Endodermal cell (in vitro differentiated cells): ENCODE data around the gene MRC2. TPM values are rescaled to one million over a fixed set of nuclear protein-coding genes. Genes with fewer than 3 reads are reported as not detected.

ENCODE experiments used
- DNase-seq: peaks from one replicate; pipeline ENCODE4 v3.0.0-alpha.2; 2017
- H3K27ac ChIP-seq: 2 replicates; pipeline ENCODE4 v1.5.1; 2013; ENCODE audit warnings: mild to moderate bottlenecking, low read depth, low read length, moderate library complexity
- H3K27me3 ChIP-seq: 2 replicates; pipeline ENCODE4 v1.6.1; 2013; ENCODE audit warnings: mild to moderate bottlenecking, low read length, moderate library complexity; ENCODE audit not compliant: insufficient read depth, control insufficient read depth, poor library complexity, severe bottlenecking
- H3K36me3 ChIP-seq: 2 replicates; pipeline ENCODE4 v1.7.0; 2013; ENCODE audit warnings: mild to moderate bottlenecking, low read length, moderate library complexity; ENCODE audit not compliant: control insufficient read depth, insufficient read depth
- H3K4me1 ChIP-seq: one replicate; pipeline ENCODE4 v1.7.0; 2013; ENCODE audit warnings: low read length; ENCODE audit not compliant: control insufficient read depth, insufficient read depth
- H3K4me3 ChIP-seq: 2 replicates; pipeline ENCODE4 v1.5.1; 2013; ENCODE audit warnings: mild to moderate bottlenecking, low read length, moderate library complexity
- H3K9ac ChIP-seq: 2 replicates; pipeline ENCODE4 v1.6.1; 2013; ENCODE audit warnings: mild to moderate bottlenecking, low read length, moderate library complexity; ENCODE audit not compliant: poor library complexity, severe bottlenecking; ENCODE audit errors: extremely low read depth
- H3K9me3 ChIP-seq: 2 replicates; pipeline ENCODE4 v1.6.1; 2013; ENCODE audit warnings: mild to moderate bottlenecking, low read length, moderate library complexity; ENCODE audit not compliant: control insufficient read depth
- H3K27ac Mint-ChIP-seq: 2 replicates; pipeline ENCODE4 v1.8.0; 2020; ENCODE audit warnings: mixed read lengths
- H3K27me3 Mint-ChIP-seq: 2 replicates; pipeline ENCODE4 v1.8.0; 2021; ENCODE audit warnings: mild to moderate bottlenecking, mixed read lengths; ENCODE audit not compliant: insufficient read depth
- H3K36me3 Mint-ChIP-seq: 2 replicates; pipeline ENCODE4 v1.8.0; 2020; ENCODE audit warnings: low read depth, mixed read lengths
- H3K4me1 Mint-ChIP-seq: 2 replicates; pipeline ENCODE4 v1.8.0; 2020; ENCODE audit warnings: mixed read lengths
- H3K4me3 Mint-ChIP-seq: 2 replicates; pipeline ENCODE4 v1.8.0; 2020; ENCODE audit warnings: mild to moderate bottlenecking, moderate library complexity, mixed read lengths
- H3K9me3 Mint-ChIP-seq: 2 replicates; pipeline ENCODE4 v1.8.0; 2020; ENCODE audit warnings: mild to moderate bottlenecking, mixed read lengths
- WGBS, 2 experiments: methylation state at CpG; one replicate each; pipeline versions ENCODE4 v1.1.5 to v1.1.7; 2013; ENCODE audit warnings: missing lambda C conversion rate in 2 of 2, mixed read lengths in 1 of 2; ENCODE audit not compliant: insufficient coverage in 1 of 2, insufficient read length in 1 of 2; 5-methylcytosine and 5-hydroxymethylcytosine counted together
- total RNA-seq, 2 donors: library from RNA; stranded (reverse); fragmentation: NEBNext Ultra II Directional in 1 of 2; extraction: Animal tissue kit (Norgen Biotek cat#: 25700) in 1 of 2; gene quantifications; 2 replicates in 1 of 2; 3 replicates in 1 of 2; pipeline ENCODE4 v1.2.1, GENCODE V29; 2021
- TF ChIP-seq, protein P1 (sequence below): fragments of 200-600 bp; sonication (generic); conservative IDR thresholded peaks from 2 replicates; pipeline ENCODE4 v1.5.0; 2021; ENCODE audit warnings: antibody characterized with exemption, mild to moderate bottlenecking

MRC2 gene
- total RNA-seq, 2 donors from 2014 or later = 103 to 165 TPM

DNA sequence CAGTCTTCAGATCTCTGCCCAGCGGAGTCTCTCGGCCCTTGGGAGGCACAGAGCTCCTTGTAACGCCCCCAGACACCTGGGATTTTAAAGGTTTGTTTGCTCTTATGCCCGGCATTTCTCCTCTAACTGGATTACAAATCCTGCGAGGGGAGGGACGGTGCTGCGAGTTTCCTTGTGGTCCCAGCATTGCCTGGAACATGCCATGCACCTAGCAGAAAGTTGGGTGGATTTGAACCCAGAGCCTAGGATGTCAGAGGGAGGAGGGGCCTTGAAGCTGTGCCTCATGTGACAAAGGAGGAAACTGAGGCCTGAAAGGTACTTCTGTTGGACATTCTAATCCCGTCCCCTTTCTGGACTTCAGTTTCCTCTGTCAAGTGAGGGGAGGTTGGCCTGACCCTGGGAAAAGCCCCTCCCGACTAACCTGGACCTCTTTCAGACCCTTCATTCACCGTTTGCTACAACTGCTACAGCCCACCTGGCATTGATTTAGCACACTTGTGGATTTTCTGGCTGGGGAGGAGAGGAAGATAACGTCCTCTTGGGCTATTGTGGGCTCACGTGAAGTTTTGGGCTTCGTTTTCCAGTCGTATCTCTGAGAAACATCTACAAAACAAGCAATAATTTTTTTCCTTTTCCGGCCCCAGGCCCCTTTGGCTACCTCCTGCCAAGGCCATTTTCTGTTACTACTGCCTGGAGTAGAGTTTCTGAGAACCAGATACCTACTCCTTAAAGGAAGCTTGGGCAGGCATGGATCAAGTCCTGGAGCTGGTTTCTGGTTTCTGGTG, 30.9 kb downstream of the MRC2 start:
- no peak for DNase-seq
- no peak overlapping the region for H3K27ac Mint-ChIP-seq
- WGBS, 2 experiments = 91 to 99% methylated on average over 10 to 15 of the region's 15 CpGs
- peaks cover 20% of the 10 kb centered on the region for H3K9me3 ChIP-seq
- no peaks in the 10 kb centered on the region for H3K27me3 Mint-ChIP-seq
- no peak overlapping the region for H3K4me3 ChIP-seq
- no peaks in the 10 kb centered on the region for H3K27me3 ChIP-seq
- TF ChIP-seq, protein P1, sequence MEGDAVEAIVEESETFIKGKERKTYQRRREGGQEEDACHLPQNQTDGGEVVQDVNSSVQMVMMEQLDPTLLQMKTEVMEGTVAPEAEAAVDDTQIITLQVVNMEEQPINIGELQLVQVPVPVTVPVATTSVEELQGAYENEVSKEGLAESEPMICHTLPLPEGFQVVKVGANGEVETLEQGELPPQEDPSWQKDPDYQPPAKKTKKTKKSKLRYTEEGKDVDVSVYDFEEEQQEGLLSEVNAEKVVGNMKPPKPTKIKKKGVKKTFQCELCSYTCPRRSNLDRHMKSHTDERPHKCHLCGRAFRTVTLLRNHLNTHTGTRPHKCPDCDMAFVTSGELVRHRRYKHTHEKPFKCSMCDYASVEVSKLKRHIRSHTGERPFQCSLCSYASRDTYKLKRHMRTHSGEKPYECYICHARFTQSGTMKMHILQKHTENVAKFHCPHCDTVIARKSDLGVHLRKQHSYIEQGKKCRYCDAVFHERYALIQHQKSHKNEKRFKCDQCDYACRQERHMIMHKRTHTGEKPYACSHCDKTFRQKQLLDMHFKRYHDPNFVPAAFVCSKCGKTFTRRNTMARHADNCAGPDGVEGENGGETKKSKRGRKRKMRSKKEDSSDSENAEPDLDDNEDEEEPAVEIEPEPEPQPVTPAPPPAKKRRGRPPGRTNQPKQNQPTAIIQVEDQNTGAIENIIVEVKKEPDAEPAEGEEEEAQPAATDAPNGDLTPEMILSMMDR = no peak
- H3K36me3 Mint-ChIP-seq = peaks cover 48% of the 10 kb centered on the region
- peaks cover 9% of the 10 kb centered on the region for H3K4me1 Mint-ChIP-seq
- peaks cover 24% of the 10 kb centered on the region for H3K36me3 ChIP-seq
- H3K27ac ChIP-seq = peak overlapping the region; percentile 81
- peaks cover 15% of the 10 kb centered on the region for H3K9me3 Mint-ChIP-seq
- no peak overlapping the region for H3K4me3 Mint-ChIP-seq
- H3K9ac ChIP-seq = no peak overlapping the region
- H3K4me1 ChIP-seq = no peaks in the 10 kb centered on the region

DNA sequence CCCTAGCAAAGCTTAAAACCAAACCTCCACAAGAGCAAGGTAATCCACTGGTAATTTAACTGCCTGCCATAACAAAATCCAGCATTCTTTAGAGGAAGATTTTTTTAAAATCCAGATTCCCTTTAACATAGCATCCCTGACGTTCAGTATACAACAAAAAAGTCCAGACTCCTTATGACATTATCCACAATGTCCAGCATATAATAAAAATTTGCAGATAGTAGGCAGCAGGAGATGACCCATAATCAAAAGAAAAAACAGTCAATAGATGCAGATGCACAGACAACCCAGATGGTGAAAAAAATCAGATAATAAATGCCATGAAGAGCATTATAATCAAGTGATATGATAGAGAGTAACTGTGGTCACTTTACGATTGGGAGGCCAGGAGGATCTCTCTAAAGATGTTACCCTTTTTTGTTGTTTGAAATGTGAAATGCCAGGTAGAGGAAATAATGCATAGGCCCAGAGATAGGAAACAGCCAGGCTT, 33.2 kb downstream of the MRC2 start:
- Mint-ChIP-seq H3K9me3 (peaks cover 13% of the 10 kb centered on the region), H3K36me3 (peaks cover 53% of the 10 kb centered on the region), H3K4me1 (no peaks in the 10 kb centered on the region), H3K27me3 (no peaks in the 10 kb centered on the region), H3K4me3 (no peak overlapping the region), H3K27ac (no peak overlapping the region)
- Histone ChIP-seq H3K4me3 (no peak overlapping the region), H3K27ac (no peak overlapping the region), H3K4me1 (no peaks in the 10 kb centered on the region), H3K36me3 (peaks cover 25% of the 10 kb centered on the region), H3K9me3 (peaks cover 20% of the 10 kb centered on the region), H3K9ac (no peak overlapping the region), H3K27me3 (no peaks in the 10 kb centered on the region)
- DNase-seq = no peak
- TF ChIP-seq, protein P1 = no peak
- 88 to 93% methylated on average over 1 to 2 of the region's 2 CpGs for WGBS, 2 experiments

DNA sequence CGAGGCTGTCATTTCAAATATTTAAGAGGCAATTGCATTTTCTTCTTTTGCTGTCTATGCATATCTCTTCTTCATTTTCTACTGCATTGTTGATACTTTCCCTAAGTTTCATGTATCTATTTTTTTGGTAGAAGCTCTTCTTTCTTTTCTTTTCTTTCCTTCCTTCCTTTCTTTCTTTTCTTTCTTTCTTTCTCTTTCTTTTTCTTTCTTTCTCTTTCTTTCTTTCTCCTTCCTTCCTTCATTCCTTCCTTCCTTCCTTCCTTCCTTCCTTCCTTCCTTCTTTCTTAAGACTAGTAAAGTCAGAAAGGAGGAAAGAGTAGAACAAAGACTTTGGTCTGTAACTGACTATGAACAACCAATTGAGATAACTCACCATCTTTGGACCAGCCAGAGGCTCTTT, 33.9 kb downstream of the MRC2 start:
- H3K9me3 Mint-ChIP-seq = peaks cover 13% of the 10 kb centered on the region
- TF ChIP-seq, protein P1 = no peak
- no peak overlapping the region for H3K9ac ChIP-seq
- peaks cover 25% of the 10 kb centered on the region for H3K36me3 ChIP-seq
- H3K27me3 ChIP-seq = no peaks in the 10 kb centered on the region
- no peaks in the 10 kb centered on the region for H3K27me3 Mint-ChIP-seq
- H3K27ac Mint-ChIP-seq = no peak overlapping the region
- no peak overlapping the region for H3K4me3 ChIP-seq
- no peaks in the 10 kb centered on the region for H3K4me1 ChIP-seq
- 93 to 100% methylated on average over 1 of the region's 1 CpG for WGBS, 2 experiments
- H3K36me3 Mint-ChIP-seq = peaks cover 51% of the 10 kb centered on the region
- no peaks in the 10 kb centered on the region for H3K4me1 Mint-ChIP-seq
- no peak for DNase-seq
- no peak overlapping the region for H3K27ac ChIP-seq
- H3K9me3 ChIP-seq = peaks cover 20% of the 10 kb centered on the region
- H3K4me3 Mint-ChIP-seq = no peak overlapping the region
